Right renal pelvis (tissue), 4 donors: ENCODE measurements around the gene RNF182. TPM values are rescaled to one million over a fixed set of nuclear protein-coding genes. Genes with fewer than 3 reads are reported as not detected.
"Not testable (repeated sequence)": the region's sequence is repeated elsewhere in the genome, so short reads cannot be mapped to it uniquely, and the experiment has no call there.

ENCODE experiments used
- DNase-seq, 4 donors: peaks; one replicate each; pipeline ENCODE4 v3.0.0-alpha.2; 2013; ENCODE audit warnings: low read depth in 4 of 4, low spot score in 3 of 4, missing footprints in 1 of 4
- polyA plus RNA-seq, 4 donors: library from polyadenylated mRNA; unstranded; fragments of 120-200 nt; gene quantifications; one replicate each; pipeline ENCODE4 v1.2.1, GENCODE V29; 2013; ENCODE audit not compliant: insufficient read length in 4 of 4

RNF182 gene
- polyA plus RNA-seq, 4 donors: 2.5 to 4.1 (median 3.4) TPM

DNA sequence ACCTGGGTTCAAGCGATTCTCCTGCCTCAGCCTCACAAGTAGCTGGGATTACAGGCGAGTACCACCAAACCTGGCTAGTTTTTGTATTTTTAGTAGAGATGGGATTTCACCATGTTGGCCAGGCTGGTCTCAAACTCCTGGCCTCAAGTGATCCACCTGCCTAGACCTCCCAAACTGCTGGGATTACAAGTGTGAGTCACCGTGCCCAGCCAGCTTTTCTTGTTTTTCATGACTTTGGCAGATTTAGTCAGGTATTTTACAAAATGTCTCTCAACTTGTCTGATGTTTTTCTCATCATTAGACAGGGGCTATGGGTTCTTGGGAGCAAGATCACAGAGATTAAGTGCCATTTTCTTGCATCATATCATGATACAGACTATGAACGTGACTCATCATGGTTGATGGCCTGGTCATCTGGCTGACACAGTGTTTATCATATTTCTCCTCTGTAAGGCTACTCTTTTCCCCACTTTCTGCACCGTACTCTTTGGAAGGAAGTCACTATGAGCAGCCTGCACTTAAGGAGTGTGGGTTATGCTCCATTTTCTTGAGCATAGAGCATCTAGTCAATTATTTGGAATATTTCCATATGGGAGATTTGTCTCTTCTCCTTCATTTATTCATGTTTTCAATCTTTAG is 67.8 kb downstream of the RNF182 start:
- DNase-seq: no peak

DNA sequence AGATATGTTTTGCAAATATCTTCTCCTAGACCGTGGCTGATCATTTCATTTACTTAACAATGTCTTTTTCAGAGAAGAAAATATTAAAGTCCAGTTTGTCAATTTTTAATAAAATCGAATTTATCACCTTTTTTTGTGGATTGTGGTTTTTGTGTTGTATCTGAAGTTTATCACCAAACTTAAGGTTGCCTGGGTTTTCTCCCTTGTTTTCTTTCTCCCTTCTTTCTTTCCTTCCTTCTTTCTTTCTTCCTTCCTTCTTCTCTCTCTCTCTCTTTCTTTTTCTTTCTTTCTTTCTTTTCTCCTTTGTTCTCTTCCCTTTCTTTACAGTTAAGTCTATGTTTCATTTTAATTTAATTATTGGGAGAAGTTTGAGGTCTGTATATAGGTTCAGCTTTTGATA is 68.7 kb downstream of the RNF182 start:
- no peak for DNase-seq

DNA sequence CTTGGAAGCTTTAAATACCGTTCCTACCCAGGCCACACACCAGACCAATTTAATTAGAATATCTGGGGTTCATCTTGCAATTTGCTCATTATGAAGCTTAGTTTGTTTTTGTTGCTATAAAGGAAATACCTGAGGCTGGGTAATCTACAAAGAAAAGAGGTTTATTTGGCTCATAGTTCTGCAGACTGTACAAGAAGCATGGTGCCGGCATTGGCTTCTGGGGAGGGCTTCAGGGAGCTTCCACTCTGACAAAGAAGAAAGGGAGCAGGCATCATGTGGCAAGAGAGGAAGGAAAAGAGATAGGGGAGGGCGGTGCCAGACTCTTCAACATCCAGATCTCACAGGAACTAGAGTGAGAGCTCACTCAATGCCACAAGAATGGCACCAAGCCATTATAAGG is 73.6 kb downstream of the RNF182 start:
- DNase-seq: no peak

DNA sequence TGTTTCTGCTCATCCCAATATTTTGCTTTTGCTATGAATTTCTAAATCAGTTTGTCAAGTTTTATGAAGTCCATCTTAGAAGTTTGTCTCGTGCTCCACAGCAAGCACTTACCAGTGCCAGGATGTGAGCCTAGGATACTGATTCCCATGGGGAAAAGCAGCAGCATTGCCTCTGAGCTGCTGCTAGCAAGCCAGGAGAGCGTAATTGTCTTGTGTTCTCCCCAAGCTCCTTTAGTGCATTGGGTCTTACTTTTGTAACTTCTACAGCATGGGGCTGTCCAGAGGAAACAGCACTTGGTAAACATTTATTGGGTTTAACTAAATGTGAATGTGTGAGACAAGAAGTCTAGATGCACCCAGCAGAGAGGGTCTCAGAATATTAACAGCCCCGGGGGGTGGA is 76.1 kb downstream of the RNF182 start:
- no peak for DNase-seq

DNA sequence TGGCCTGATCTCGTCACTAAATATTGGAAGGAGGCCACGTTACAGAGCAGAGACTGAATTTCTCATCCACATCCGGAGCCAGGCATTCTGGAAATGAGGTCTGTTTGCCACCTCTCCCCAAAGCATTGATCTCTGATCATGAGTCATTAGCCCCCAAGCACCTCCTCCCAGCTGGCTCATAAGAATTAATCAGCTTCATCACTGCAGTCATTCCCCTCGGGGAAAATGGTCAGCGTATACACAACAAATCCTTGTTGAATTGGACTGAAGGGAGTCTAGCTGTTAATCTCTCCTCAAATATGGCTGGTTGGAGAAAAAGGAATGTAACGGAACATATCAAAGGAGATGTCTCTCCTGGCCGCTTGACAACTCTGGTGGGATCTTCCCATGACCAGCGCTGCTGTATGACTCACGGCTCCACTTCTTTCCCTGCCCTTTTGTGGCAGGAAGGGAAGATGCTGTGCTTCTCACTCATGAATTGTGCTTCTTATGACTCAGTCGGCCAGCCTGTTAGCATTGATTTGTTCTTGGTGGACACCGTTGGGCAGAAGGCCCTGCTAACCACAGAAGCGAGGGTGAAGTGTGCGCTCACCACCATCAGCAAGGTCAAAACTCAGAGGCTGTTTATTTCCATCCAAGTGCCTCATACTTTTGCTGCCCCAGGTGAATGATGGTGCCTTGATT is 76.7 kb downstream of the RNF182 start:
- DNase-seq: no peak

DNA sequence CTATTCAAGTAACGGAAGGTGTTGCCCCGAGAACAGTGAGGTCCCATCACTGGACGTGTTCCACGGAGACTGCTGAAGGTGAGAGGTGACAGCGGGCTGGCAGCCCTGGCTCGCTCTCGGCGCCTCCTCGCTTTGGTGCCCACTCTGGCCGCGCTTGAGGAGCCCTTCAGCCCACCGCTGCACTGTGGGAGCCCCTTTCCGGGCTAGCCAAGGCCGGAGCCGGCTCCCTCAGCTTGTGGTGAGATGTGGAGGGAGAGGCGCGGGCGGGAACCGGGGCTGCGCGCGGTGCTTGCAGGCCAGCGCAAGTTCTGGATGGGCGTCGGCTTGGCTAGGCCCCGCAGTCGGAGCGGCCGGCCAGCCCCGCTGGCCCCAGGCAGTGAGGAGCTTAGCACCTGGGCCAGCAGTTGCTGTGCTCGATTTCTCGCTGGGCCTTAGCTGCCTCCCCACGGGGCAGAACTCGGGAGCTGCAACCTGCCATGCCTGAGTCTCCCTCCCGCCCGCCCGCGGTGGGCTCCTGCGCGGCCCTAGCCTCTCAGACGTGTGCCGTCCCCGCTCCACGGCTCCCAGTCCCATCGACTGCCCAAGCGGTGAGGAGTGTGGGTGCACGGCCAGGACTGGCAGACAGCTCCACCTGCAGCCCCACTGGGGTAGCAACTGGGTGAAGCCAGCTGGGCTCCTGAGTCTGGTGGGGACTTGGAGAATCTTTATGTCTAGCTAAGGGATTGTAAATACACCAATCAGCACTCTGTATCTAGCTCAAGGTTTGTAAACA is 77.6 kb downstream of the RNF182 start:
- DNase-seq: no peak

DNA sequence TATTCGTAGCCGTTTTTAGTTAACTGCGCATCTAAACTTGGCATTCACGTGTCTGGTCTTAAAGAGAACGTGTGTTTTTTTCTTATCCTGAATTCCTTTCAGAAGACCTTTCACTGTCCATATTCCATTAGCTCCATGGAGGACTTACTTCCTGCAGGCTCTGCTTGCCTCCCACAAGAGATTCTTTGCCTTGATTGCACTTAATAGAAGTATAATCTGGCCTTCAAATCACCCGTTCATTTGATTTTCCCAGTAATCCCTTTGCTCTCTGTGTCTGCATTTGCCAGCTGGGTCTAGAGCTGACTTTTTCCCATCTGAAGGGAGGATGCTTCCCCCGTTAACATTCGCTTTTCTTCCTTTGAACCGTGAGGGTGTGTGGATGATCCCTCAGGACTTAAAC is 79.5 kb downstream of the RNF182 start:
- no peak for DNase-seq

DNA sequence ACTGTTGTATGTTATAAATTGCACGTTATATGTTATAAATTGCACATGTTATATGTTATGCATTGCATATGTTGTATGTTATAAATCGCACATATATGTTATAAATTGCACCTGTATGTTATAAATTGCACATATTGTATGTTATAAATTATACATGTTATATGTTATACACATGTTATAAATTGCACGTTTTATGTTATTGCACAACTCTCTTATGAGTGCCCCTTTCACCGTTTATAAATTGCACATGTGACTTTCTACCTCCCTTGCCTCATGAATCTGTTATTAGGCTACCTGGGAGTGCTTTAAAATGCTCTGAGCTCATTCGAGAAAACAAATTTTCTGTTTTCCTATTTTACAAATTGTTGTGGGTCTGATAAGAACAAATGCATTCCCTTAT is 84.1 kb downstream of the RNF182 start:
- DNase-seq: no peak

DNA sequence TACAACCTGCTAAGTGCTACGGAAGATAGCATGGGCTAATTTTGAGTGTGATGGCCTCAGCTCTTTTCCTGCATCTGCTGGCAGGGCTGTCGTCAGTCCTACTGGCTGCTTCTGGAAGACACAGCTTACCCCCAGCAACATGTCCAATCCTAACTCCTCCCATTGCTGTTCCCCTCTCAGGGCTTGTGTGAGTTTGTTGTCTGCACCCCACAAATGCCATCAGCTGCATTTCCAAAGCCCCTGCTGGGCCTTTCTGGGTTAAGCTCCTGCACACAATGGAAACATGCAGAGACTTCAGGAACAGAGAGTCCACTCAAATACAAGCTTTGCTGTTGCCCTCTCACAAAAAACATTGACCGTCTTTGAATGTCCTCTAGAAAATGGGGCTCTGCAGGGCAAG is 84.7 kb downstream of the RNF182 start:
- no peak for DNase-seq

DNA sequence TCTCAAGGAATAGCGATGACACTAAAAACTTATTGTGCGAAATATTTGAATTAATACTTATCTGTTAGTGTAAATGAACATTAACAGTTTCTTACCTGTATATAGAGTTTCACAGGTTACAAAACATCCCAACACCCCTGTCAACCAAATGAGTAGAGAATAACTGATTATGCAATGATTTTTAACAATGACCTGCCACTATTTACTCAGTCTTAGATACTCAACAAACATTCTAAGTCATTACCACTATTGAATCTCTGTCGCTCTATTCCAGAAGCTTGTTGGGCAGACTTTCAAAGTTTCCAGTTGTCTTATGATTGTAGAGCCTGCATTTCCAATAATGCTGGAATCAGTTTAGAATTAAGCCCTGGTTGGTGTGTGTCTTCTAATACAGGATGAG is 85.5 kb downstream of the RNF182 start:
- no peak for DNase-seq

DNA sequence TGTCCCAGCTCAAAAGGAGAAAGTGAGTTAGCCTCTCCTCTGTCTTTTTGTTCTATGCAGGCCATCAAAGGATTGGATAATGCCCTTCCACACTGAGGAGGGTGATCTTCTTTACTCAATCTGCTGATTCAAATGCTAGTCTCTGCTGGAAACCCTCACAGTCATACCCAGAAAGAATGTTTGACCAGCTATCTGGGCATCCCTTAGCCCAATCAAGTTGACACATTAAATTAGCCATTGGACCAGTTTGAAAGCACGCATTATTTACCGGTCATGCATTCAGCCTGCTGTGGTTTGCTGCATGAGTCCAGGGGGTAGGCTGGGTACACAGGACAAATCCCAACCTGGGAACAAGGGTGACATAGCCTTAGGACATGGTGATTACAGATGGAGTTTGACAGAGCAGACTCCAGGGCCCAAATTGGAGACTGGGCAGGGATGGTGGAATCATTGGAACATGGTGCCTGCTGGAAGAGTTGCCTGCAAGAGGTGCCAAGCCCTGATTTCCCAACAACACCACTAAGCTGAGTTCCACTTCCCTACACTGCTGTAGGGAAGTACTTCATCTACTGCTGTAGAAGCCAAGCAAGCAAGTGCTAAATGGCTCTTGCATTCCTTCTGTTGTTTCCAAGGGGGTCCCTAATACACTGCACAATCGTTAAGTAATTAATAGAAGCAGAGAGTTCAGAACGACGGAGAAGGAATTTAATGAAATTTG is 87.7 kb downstream of the RNF182 start:
- DNase-seq: no peak

DNA sequence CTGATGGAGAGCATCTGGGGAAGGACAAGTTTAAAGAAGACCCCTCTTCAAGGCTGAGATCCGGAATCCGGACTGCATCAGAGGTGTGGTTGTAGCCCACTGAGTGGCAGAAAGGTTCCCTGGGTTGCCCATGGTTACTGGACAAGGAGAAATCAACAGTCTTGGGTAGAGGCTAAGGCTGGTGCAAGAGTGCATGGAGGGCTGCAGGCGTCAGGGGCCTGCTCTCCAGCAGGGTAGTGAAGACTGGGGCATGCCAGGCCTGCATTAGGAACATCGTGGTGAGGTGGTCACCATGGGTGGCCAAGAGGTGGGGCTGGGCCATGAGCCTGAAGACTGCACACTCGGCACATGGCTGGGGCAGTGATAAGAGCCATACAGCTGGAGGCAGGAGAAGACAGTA is 91.2 kb downstream of the RNF182 start:
- DNase-seq: no peak

DNA sequence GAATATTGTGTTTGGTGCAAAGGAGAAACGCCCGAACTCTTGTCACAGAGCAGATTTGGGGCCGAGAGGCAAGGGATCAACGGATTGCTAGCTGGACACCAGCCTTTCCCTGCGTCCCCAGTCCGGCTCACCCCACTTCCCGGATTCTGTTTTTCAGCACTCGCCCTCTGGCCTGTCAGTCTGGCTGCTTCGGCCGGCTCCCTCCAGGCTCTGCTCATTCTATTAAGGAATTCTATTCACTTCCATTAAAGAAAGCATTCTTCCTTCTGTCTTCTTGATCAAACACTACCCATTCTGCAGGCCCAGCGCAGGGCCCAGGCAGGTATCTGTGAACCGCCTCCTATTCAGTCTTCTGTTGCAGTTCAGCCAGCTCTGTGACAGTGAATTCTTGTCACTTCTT is 91.7 kb downstream of the RNF182 start:
- no peak for DNase-seq

DNA sequence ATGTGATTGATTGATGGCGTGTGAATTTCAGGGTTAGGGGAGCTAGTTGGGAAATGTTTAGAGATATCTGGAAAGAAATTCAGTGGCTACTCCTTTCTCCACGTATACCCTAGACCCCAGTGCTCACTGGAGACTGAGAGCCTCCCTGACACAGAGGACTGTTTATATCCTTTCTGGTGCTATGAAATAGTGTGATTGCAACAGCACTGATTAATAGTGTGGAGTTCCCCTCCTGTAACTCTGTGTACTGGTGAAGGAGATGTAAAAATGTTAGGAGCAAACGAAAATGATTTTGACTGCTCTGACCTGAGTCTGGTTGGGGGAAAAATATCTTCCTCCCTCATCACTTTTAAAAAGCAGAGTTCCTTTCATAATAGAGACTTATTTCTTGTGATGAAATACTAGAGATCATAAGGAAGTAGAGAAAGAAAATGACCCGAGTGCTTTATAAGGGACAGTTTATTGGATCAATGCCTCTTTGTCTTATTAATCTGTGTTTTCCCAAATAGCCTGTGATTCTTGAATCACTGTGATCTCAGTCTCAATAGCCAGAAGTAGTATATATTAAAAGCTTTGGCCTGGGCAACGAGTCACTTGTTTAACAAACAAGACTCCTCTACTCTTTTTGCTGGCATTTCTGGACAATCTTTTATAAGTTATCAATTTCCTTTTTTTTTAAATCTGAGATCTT is 92.3 kb downstream of the RNF182 start:
- no peak for DNase-seq

DNA sequence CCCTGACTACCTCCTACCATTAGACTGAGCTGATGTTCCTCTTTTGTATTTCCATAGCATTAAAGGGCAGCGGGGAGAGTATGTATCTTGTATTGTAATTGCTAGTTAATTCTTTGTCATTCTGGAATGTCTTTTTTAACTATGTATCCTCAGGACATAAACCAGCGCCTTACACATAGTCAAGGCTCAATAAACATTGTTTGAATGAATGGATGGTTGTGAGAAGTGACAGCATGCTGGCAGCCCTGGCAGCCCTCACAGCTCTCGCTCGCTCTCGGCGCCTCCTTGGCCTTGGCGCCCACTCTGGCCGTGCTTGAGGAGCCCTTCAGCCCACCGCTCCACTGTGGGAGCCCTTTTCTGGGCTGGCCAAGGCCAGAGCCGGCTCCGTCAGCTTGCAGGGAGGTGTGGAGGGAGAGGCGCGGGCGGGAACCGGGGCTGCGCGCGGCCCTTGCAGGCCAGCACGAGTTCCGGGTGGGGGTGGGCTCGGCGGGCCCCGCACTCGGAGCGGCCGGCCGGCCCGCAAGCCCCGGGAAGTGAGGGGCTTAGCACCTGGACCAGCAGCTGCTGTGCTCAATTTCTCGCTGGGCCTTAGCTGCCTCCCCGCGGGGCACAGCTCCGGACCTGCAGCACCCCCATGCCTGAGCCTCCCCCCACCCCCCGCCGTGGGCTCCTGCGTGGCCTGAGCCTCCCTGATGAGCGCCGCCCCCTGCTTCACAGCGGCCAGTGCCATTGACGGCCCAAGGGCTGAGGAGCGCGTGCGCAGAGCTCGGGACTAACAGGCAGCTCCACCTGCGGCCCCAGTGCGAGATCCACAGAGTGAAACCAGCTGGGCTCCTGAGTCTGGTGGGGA is 93.1 kb downstream of the RNF182 start:
- DNase-seq: no peak

DNA sequence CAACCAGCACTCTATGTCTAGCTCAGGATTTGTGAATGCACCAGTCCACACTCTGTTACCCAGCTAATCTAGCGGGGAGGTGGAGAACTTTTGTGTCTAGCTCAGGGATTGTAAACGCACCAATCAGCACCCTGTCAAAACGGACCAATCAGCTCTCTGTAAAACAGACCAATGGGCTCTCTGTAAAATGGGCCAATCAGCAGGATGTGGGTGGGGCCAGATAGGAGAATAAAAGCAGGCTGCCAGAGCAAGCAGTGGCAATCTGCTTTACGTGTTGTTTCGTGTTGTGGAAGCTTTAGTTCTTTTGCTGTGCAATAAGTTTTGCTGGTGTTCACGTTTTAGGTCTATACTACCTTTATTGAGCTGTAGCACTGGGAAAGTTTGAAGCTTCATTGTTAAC is 93.8 kb downstream of the RNF182 start:
- DNase-seq: not testable (repeated sequence)

DNA sequence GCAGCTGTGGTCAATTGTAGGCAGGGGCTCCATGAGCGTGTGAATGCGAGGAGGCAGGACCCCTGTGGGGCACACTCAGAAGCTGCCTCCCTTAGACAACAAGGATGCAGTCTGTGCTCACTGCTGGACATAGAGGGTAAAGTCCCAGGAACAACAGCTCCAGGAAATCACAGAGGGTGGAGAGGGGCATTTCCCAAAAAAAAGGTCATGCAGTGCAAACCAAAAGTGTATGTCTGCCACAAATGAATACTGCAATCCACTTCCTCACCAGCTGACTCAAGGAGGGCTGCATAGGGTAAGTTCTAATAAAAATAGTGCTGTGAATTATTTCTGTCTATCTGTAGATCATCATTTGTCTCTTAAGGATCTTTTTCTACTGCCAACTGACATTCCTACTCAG is 95.8 kb downstream of the RNF182 start:
- DNase-seq: no peak

DNA sequence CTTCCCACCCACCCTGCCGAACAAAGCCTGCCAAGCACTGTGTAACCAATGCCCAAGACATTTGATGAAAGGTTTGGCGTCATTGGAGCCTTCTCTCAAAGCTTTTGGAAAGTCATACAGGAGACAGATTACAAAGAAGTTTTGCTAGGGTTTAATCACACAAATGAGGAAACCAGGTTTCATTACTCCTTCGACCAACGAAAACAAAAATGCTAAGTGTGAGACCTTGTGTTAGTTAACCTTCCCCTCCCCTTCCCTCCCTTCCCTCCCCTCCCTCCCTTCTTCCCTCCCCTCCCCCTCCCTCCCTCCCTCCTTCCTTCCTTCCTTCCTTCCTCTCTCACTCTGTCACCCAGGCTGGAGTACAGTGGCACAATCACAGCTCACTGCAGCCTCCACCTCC is 96.7 kb downstream of the RNF182 start:
- DNase-seq: no peak

DNA sequence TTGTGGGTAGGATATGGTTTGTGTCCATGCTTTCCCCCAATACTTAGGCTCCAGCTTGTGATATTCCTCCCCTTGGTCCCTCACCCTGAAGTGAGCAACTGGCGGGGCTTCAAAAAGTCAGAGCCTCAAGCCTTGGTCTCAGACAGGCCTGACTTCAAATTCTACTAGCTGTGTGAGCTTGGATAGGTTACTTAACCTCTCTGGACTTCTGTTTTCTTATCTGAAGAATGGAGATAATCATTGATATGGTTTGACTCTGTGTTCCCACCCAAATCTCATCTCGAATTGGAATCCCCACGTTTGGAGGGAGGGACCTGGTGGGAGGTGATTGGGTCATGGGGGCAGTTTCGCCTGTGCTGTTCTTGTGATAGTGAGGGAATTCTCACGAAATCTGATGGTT is 97.9 kb downstream of the RNF182 start:
- no peak for DNase-seq

DNA sequence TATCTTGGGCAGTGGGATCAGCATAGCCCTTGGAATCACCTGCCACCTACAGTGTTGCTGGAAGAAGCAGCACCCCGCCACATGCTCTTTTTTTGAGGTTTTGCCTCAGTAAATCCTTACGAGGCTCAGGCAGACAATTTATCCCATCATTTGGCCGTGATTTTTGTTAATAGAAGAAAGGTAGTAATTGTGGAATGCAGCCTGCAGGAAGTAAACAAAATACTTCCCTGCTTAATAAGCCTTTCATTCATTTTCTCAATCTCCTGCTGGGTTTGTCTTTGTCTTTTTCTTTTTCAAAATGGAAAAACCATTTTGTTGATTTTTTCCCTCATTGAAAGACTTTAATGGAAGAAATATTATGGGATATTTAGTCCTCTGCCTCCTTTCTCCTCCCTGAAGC is 99.1 kb downstream of the RNF182 start:
- DNase-seq: no peak
